Nucleus accumbens (tissue), 56 donors: ENCODE results near the gene FAM124A.
"Not testable (repeated sequence)": the region's sequence is repeated elsewhere in the genome, so short reads cannot be mapped to it uniquely, and the experiment has no call there.

Experiments
- DNase-seq, 56 donors: peaks; one replicate each; lab custom pipeline; 2025; lab: John Stamatoyannopoulos, UW

Gene FAM124A

GRCh38 chr13:51262501-51263211 is 40.5 kb downstream of the FAM124A start:
- DNase-seq, result peak in 5 of 56 donors; percentile 20 to 31 (median 25)

GRCh38 chr13:51266642-51267041 is 44.4 kb downstream of the FAM124A start:
- no peak for DNase-seq

GRCh38 chr13:51267622-51268021 is 45.4 kb downstream of the FAM124A start:
- DNase-seq, result no peak

- no peak for DNase-seq
Measured at GRCh38 chr13:51269039-51269438, 46.8 kb downstream of the FAM124A start.

GRCh38 chr13:51270623-51271415 is 48.6 kb downstream of the FAM124A start:
- peak in 2 of 56 donors; percentile 15 to 23 for DNase-seq

- no peak for DNase-seq
Measured at GRCh38 chr13:51271528-51272085, 49.4 kb downstream of the FAM124A start.

- DNase-seq, result peak in 1 of 56 donors; percentile 27
Measured at GRCh38 chr13:51275101-51275500, 52.9 kb downstream of the FAM124A start.

- DNase-seq, result no peak
Measured at GRCh38 chr13:51276636-51277035, 54.4 kb downstream of the FAM124A start.

GRCh38 chr13:51277928-51278327 is 55.7 kb downstream of the FAM124A start:
- no peak for DNase-seq

GRCh38 chr13:51278426-51279130 is 56.4 kb downstream of the FAM124A start:
- DNase-seq, result no peak

- no peak for DNase-seq
Measured at GRCh38 chr13:51280379-51280940, 58.3 kb downstream of the FAM124A start.

GRCh38 chr13:51282322-51282721 is 60.1 kb downstream of the FAM124A start:
- no peak for DNase-seq

GRCh38 chr13:51282923-51283322 is 60.7 kb downstream of the FAM124A start:
- DNase-seq, result not testable (repeated sequence)

GRCh38 chr13:51283371-51283770 is 61.2 kb downstream of the FAM124A start:
- no peak for DNase-seq

- DNase-seq, result no peak
Measured at GRCh38 chr13:51284339-51284738, 62.1 kb downstream of the FAM124A start.

GRCh38 chr13:51286135-51287002 is 64.2 kb downstream of the FAM124A start:
- DNase-seq, result peak in 51 of 56 donors; percentile 16 to 91 (median 69)

GRCh38 chr13:51287758-51288157 is 65.6 kb downstream of the FAM124A start:
- DNase-seq, result no peak

GRCh38 chr13:51288254-51288653 is 66.1 kb downstream of the FAM124A start:
- not testable (repeated sequence) for DNase-seq

GRCh38 chr13:51291341-51291740 is 69.1 kb downstream of the FAM124A start:
- no peak for DNase-seq
